Prostate gland (tissue), 2 donors: ENCODE results near the gene GABPB2. TPM values are rescaled to one million over a fixed set of nuclear protein-coding genes. Genes with fewer than 3 reads are reported as not detected.

Experiments used
- DNase-seq: peaks from one replicate; pipeline ENCODE4 v3.0.0-alpha.2; 2019; ENCODE audit warnings: low spot score
- H3K27ac ChIP-seq, 2 donors: fragments of 200-600 bp; sonication (generic); 2 replicates each; pipeline ENCODE4 v1.5.1; 2017 to 2019
- H3K27me3 ChIP-seq: fragments of 200-600 bp; sonication (generic); replicated peaks from 2 replicates; pipeline ENCODE4 v1.5.1; 2019; ENCODE audit not compliant: insufficient read depth
- H3K36me3 ChIP-seq, 2 donors: fragments of 200-600 bp; sonication (generic); 1 replicate in 1 of 2; 2 replicates in 1 of 2; pipeline versions ENCODE4 v1.5.1 to v1.8.1; 2017 to 2019
- H3K4me1 ChIP-seq: fragments of 200-600 bp; sonication (generic); replicated peaks from 2 replicates; pipeline ENCODE4 v1.5.1; 2019
- H3K4me3 ChIP-seq, 2 donors: fragments of 200-600 bp; sonication (generic); 2 replicates each; pipeline ENCODE4 v1.5.1; 2017 to 2019
- H3K9me3 ChIP-seq: fragments of 200-600 bp; sonication (generic); 2 replicates; pipeline ENCODE4 v1.5.1; 2017
- POLR2A ChIP-seq: fragments of 450-650 bp; IDR thresholded peaks from one replicate; pipeline ENCODE4 v1.6.1; 2016; ENCODE audit warnings: antibody characterized with exemption, mild to moderate bottlenecking
- POLR2AphosphoS5 ChIP-seq: sonication (generic); formaldehyde crosslinking; IDR thresholded peaks from one replicate; pipeline ENCODE4 v1.6.1; 2017; ENCODE audit warnings: antibody characterized with exemption
- WGBS: methylation state at CpG from one replicate; pipeline ENCODE4 v1.1.5; 2018; 5-methylcytosine and 5-hydroxymethylcytosine counted together
- intact Hi-C: fragments of 100-400 bp; cut with DNase I; formaldehyde crosslinking; loops from one replicate; pipeline ENCODE4 v1.14.2; 2022
- total RNA-seq, 2 donors: library from RNA; depleted of rRNA; stranded (reverse); fragments of >200 nt; gene quantifications; one replicate each; pipeline ENCODE4 v1.1.0, GENCODE V29; 2016
- TF ChIP-seq, protein P1 (sequence below), 4 experiments: fragments of 200-600 bp in 2 of 4; fragments of 450-650 bp in 2 of 4; sonication (generic) in 2 of 4; IDR thresholded peaks; 1 replicate in 3 of 4; 2 replicates in 1 of 4; pipeline ENCODE4 v1.5.1; 2016 to 2019; ENCODE audit warnings: antibody characterized with exemption in 4 of 4, mild to moderate bottlenecking in 2 of 4, moderate library complexity in 2 of 4

Gene GABPB2
- total RNA-seq, 2 donors from 2014 or later = 14.7 to 23.5 TPM

DNA sequence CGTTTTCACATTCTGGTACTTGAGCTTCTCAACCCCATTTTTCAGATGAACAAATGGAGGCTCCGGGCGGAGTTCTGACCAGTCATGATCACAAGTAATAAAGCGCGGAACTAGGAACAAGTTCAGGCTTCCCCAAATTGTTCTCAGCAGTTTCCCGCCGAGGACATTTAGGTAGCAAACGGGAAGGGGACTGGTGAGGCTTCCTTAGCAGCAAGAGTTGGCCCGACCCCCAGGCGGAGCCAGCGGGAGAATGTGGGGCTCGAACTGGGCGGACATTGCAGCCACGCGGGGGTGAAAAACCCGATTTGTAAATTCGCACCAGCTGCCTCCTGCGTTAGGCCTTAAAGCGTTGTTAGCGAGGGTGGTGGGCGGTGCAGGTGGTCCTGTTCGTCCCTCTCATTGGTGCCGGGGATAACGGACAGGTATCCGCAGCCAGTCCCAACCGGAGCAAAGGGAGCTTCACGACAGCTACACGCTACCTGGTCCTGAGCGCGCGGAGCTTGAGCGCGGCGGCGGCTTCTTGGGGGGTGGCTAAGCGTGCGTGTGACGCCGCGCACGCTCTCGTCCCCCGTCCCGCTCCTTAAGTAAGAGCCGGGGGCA lies 60.5 kb downstream of the GABPB2 start:
- no peaks in the 10 kb centered on the region for H3K36me3 ChIP-seq
- peak overlapping the region in 1 of 2 donors; percentile 53 for H3K27ac ChIP-seq
- no peaks in the 10 kb centered on the region for H3K27me3 ChIP-seq
- TF ChIP-seq, protein P1, sequence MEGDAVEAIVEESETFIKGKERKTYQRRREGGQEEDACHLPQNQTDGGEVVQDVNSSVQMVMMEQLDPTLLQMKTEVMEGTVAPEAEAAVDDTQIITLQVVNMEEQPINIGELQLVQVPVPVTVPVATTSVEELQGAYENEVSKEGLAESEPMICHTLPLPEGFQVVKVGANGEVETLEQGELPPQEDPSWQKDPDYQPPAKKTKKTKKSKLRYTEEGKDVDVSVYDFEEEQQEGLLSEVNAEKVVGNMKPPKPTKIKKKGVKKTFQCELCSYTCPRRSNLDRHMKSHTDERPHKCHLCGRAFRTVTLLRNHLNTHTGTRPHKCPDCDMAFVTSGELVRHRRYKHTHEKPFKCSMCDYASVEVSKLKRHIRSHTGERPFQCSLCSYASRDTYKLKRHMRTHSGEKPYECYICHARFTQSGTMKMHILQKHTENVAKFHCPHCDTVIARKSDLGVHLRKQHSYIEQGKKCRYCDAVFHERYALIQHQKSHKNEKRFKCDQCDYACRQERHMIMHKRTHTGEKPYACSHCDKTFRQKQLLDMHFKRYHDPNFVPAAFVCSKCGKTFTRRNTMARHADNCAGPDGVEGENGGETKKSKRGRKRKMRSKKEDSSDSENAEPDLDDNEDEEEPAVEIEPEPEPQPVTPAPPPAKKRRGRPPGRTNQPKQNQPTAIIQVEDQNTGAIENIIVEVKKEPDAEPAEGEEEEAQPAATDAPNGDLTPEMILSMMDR (IDR thresholded peaks at IDR 0.05) = no peak
- TF ChIP-seq POLR2A (peak; percentile 33), POLR2AphosphoS5 (peak; percentile 74)
- 5% methylated on average over 43 of the region's 45 CpGs for WGBS
- H3K4me3 ChIP-seq = peak overlapping the region; percentile 21 to 33
- H3K4me1 ChIP-seq = no peaks in the 10 kb centered on the region
- DNase-seq = peak; percentile 90
- intact Hi-C loops = no loop called here
- H3K9me3 ChIP-seq = no peaks in the 10 kb centered on the region

DNA sequence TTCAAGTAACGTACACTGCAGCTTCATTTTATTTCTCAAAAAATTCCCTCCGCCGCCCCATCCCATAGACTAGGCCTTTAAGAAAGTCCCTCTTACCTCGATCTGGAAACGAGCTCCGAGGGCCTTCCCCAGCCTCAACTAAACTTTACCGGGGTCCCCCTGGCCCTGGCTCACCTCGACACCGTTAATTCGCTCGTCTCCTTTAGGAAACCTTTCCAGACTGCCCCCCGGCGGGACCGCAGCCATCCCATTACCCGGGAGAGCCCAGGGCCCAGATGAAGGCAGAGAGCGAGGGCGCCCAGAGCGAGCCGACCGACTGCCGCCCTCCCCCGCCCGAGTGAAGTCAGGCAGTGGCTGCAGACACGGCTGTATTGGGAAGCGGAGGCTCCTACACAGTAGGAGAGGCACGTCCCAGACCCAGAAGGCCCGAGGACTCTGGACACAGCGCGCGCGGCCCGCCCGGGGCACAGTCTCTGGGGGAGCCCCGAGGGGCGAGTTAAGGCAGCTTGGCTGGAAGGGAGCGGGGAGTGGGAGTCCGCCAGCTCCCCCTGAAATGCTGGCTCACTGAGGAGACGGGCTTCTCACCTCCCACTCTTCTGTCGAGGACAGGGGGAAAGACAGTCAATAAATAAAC lies 61.3 kb downstream of the GABPB2 start:
- H3K9me3 ChIP-seq = no peaks in the 10 kb centered on the region
- no peaks in the 10 kb centered on the region for H3K4me1 ChIP-seq
- TF ChIP-seq POLR2A = no peak
- TF ChIP-seq, protein P1 (IDR thresholded peaks at IDR 0.05) = no peak
- TF ChIP-seq POLR2AphosphoS5 = no peak
- WGBS = 26% methylated on average over 37 of the region's 39 CpGs
- no peak for DNase-seq
- intact Hi-C loops = no loop called here
- H3K4me3 ChIP-seq = peak overlapping the region; percentile 21 to 33
- H3K27me3 ChIP-seq = no peaks in the 10 kb centered on the region
- H3K27ac ChIP-seq = peak overlapping the region; percentile 29 to 45
- H3K36me3 ChIP-seq = no peaks in the 10 kb centered on the region

DNA sequence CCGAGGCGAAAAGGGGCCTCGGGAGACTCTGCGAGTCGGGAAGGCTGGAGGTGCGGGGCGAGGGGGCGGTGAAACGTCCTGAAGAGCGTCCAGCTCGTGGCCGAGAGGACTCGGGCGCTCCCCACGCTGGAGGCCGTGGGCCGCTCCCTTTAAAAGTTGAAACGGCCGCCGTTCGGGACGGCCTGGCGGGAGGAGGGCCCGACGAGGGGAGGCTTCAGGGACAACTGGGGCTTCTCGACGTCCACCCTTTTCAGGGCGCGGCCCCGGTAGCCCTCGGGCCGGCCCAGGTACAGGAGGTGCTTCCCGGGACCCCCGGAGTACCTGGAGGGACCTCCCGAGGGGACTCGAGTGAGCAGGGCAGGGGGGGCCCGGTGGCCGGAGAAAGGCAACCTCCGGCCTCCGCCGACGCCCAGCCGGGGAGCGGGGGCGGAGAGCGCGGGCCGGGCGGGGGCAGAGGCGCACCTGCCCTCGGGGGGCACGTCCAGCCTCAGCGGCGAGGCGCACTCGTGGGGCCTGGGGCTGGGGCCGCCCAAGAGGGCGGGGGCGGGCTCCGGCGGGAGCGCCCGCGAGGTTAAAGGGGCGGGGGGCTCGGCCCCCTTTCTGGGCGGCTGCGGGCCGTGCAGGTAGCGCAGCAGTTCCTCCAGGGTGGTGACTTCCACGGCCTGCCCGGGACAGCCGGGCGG lies 61.9 kb downstream of the GABPB2 start:
- Histone ChIP-seq H3K4me1 (no peaks in the 10 kb centered on the region), H3K36me3 (no peaks in the 10 kb centered on the region), H3K4me3 (no peak overlapping the region), H3K27ac (no peak overlapping the region), H3K27me3 (no peaks in the 10 kb centered on the region), H3K9me3 (no peaks in the 10 kb centered on the region)
- intact Hi-C loops = no loop called here
- TF ChIP-seq, protein P1 (IDR thresholded peaks at IDR 0.05) = no peak
- TF ChIP-seq POLR2A (no peak), POLR2AphosphoS5 (no peak)
- WGBS = 62% methylated on average over 36 of the region's 74 CpGs
- no peak for DNase-seq

DNA sequence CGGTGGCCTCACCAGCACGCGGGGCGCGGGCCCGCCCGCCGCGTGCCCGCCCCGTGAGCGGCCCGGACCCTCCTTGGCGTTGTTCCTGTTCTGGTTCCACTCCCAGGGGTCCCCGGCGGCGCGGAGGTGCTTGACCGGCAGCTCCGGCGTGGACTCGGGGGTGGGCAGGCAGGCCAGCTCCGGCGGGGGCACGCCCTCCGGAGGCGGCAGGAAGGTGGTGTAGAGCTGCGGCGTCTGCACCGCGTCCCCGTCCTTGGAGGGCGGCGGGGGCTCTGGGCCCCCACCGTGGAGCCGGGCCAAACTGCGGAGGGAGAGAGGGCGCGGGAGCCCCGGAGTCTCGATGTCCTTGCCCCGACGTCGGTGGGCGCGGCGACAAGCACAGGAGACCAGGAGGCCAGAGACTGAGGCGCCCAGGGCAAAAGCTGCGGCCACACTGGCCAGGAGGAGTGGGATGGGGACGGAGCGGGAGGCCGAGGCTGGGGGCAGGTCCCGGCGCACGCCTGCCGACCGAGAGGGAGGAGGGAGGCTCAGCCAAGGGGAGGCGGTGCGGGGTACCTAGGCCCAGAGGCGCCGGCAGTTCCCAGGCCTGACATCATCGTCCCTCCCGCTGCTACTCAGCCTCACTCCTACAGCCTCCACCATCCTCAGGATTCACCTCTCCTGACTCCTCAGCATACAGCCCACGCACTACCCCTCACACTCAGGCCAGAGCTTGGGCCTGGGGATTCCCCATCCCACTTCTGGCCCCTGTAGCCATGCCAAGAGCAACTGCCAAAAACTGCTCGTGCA lies 62.7 kb downstream of the GABPB2 start:
- Histone ChIP-seq H3K9me3 (no peaks in the 10 kb centered on the region), H3K36me3 (no peaks in the 10 kb centered on the region), H3K4me1 (no peaks in the 10 kb centered on the region), H3K4me3 (no peak overlapping the region), H3K27ac (no peak overlapping the region), H3K27me3 (no peaks in the 10 kb centered on the region)
- TF ChIP-seq POLR2A (no peak), POLR2AphosphoS5 (no peak)
- TF ChIP-seq, protein P1 (IDR thresholded peaks at IDR 0.05) = no peak
- 81% methylated on average over 48 of the region's 65 CpGs for WGBS
- DNase-seq = no peak
- intact Hi-C loops = no loop called here
